Fibroblast of villous mesenchyme (primary cell): ENCODE data around the gene GRIK1. TPM values are rescaled to one million over a fixed set of nuclear protein-coding genes. Genes with fewer than 3 reads are reported as not detected.

Source experiments
- DNase-seq: peaks from one replicate; pipeline ENCODE4 v3.0.0-alpha.2; 2010; ENCODE audit warnings: low read depth
- H3K4me3 ChIP-seq: 2 replicates; pipeline ENCODE4 v1.5.1; 2011; ENCODE audit warnings: low read depth, mild to moderate bottlenecking, low read length
- total RNA-seq: library from RNA; depleted of rRNA; stranded (reverse); fragments of >200 nt; gene quantifications from 2 replicates; pipeline ENCODE4 v1.2.3, GENCODE V29; 2012
- TF ChIP-seq, protein P1 (sequence below): IDR thresholded peaks from 2 replicates; pipeline ENCODE4 v1.5.1; 2012; ENCODE audit warnings: low read depth, mild to moderate bottlenecking, low read length; ENCODE audit not compliant: insufficient read depth

The GRIK1 gene
- total RNA-seq, 1 donor = under 0.01 TPM

DNA sequence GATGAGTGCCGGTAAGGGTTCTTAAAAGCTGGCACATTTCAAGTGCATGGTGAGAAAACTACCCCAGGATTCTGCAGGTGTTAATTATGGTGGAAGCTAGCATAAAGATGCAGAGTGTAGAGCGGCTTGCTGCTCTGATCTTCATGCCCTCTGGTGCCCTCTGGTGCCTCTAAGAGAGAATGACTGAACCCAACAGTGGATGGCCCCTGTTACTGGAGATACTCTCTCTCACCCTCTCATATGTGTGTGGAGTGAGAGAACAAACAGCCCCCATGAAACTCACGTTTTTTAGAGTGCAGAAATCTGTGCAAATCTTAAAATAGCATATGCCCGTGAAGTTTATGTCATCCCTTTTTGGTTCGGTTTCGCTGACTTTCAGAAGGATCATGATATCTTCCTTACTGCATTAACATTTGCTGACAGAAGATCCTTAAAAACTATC is 90.0 kb downstream of the GRIK1 start:
- peak; percentile 61 for DNase-seq
- no peak overlapping the region for H3K4me3 ChIP-seq
- TF ChIP-seq, protein P1, sequence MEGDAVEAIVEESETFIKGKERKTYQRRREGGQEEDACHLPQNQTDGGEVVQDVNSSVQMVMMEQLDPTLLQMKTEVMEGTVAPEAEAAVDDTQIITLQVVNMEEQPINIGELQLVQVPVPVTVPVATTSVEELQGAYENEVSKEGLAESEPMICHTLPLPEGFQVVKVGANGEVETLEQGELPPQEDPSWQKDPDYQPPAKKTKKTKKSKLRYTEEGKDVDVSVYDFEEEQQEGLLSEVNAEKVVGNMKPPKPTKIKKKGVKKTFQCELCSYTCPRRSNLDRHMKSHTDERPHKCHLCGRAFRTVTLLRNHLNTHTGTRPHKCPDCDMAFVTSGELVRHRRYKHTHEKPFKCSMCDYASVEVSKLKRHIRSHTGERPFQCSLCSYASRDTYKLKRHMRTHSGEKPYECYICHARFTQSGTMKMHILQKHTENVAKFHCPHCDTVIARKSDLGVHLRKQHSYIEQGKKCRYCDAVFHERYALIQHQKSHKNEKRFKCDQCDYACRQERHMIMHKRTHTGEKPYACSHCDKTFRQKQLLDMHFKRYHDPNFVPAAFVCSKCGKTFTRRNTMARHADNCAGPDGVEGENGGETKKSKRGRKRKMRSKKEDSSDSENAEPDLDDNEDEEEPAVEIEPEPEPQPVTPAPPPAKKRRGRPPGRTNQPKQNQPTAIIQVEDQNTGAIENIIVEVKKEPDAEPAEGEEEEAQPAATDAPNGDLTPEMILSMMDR = peak; percentile 91

DNA sequence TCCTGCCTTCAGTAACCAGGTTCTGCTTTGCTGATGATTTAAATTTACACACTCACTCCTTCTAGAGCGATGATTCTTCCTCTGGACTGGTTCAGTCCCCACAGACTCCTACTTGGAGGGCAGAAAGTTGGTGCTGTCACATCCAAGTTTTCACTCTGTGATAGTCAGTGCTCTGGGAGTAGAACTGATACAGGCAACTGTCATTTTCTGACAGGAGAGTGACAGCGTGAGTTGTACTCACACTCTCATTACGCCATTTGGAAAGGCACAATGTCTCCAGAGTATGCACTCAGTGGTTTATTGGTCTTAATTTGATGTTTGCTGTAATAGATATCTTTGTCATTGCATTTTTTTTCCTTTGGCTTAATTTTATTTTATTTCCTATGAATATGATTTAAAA is 96.0 kb downstream of the GRIK1 start:
- no peak overlapping the region for H3K4me3 ChIP-seq
- DNase-seq = no peak
- TF ChIP-seq, protein P1 = no peak

- H3K4me3 ChIP-seq = no peak overlapping the region
- TF ChIP-seq, protein P1 = no peak
- DNase-seq = no peak
Observed at GRCh38 chr21:29834617-29835016, 105.2 kb downstream of the GRIK1 start.

DNA sequence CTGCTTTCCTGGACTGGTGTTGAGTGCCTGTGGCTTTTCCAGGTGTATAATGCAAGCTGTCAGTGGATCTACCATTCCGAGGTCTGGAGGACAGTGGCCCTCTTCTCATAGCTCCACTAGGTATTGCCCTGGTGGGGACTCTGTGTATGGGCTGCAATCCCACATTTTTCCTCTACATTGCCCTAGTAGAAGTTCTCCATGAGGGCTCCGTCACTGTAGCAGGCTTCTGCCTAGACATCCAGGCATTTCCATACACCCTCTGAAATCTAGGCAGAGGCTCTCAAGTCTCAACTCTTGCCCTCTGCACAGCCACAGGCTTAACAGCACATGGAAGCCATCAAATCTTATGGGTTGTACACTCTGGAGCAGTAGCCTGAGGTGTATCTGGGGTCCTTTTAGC is 107.6 kb downstream of the GRIK1 start:
- DNase-seq = no peak
- TF ChIP-seq, protein P1 = no peak
- H3K4me3 ChIP-seq = no peak overlapping the region

DNA sequence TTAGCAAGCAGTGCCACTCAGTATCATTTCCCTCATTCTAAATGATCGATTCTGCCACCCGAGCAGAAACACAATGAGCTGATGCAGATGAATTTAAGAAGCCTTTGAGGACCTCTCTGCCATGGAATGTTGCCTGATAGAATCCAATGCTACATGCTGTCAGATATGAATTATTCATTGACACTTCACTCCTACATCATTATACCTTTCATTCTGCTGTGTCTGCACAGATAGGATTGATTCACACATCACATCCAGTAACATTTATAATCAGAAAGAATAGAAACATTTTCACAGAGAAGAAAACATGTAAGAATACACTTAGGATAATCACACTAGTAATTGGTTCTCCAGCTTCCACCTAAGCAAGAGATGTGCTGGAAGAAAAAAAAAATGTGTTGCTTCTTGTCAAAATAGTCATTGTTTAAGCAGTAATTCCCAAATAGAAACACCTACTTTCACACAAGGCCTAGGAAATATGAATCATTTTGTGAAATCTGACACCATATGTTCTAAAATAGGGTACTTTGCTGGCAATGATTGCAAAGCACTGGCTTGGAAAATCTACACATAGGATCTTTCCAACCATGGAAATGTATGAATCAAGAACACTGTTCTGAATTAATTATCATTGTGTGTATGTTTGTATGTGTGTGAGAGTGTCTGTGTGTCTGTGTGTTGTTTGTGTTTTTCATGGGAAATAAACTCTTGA is 110.1 kb downstream of the GRIK1 start:
- no peak overlapping the region for H3K4me3 ChIP-seq
- TF ChIP-seq, protein P1 = no peak
- DNase-seq = no peak

DNA sequence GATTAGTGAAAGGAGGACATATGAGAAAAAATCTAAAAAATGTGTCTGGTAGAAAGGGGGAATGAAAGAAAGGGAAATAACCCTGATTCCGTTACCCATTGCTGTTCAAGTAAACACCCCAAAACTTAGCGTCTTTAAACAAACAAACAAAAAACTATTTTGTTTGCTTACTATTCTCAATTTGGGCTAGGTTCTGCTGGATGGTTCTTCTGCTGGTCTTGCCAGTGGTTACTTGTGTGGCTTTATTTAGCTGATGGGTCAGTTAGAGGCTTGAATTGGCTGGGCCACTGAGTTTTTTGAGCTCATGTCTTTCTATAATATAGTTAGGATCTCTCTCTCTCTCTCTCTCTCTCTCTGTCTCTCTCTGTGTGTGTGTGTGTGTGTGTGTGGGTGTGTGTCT is 112.1 kb downstream of the GRIK1 start:
- no peak overlapping the region for H3K4me3 ChIP-seq
- TF ChIP-seq, protein P1 = no peak
- no peak for DNase-seq

DNA sequence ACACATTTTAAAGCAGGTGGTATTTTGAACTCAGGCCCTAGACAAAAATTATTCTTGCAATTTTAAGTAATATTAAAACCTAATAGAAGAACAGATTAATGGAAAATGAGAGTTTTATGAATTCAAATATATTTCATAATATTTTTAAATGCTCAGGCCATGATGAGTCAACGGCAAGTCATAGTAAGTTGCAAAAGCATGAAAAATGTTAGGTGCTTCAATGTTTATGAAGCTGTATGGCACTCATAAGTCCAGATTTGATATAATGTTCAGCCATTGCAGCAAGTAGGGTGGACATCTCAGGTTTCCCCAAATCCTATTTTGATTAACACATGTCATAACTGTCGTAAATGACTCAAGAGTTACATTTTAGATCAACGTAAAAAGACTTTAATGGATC is 112.6 kb downstream of the GRIK1 start:
- DNase-seq = no peak

More for the DNA sequence above, 112.6 kb downstream of the GRIK1 start:
- no peak overlapping the region for H3K4me3 ChIP-seq
- TF ChIP-seq, protein P1 = no peak
